Measurements from ENCODE around the gene PRKAG2.

PRKAG2 gene

DNA sequence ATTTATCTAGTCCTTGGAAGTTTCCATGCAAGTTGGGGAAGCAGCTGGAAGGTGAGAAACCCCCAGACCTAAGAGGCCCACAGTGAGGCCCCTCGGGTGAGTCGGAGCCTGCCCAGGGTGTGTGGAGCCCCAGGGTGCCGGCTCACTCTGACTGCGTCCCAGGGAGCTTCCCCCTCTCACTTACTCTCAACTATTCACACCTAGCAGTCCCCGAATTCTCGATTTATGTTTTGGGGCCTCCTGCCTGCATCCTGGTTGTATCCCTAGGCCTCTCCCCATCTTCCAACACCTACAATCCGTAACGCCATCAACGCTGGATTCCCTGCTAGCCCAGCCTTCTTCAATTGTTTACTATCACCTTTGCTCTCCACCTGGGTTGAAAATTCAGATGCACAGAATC is 63.9 kb downstream of the PRKAG2 start:
- no peaks in the 10 kb centered on the region for H3K36me3 ChIP-seq (ENCODE audit: insufficient read depth)
- TF ChIP-seq, protein P1, sequence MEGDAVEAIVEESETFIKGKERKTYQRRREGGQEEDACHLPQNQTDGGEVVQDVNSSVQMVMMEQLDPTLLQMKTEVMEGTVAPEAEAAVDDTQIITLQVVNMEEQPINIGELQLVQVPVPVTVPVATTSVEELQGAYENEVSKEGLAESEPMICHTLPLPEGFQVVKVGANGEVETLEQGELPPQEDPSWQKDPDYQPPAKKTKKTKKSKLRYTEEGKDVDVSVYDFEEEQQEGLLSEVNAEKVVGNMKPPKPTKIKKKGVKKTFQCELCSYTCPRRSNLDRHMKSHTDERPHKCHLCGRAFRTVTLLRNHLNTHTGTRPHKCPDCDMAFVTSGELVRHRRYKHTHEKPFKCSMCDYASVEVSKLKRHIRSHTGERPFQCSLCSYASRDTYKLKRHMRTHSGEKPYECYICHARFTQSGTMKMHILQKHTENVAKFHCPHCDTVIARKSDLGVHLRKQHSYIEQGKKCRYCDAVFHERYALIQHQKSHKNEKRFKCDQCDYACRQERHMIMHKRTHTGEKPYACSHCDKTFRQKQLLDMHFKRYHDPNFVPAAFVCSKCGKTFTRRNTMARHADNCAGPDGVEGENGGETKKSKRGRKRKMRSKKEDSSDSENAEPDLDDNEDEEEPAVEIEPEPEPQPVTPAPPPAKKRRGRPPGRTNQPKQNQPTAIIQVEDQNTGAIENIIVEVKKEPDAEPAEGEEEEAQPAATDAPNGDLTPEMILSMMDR (conservative IDR thresholded peaks at IDR 0.05; ENCODE audit: low read depth, low read length), result no peak
- no peak overlapping the region for H3K4me2 ChIP-seq
- H3K79me2 ChIP-seq (ENCODE audit: insufficient read depth, low read depth), result no peaks in the 10 kb centered on the region
- no peak overlapping the region for H3K9ac ChIP-seq
- no peak overlapping the region for H3K27ac ChIP-seq
- H3K27me3 ChIP-seq (ENCODE audit: insufficient read depth, low read depth), result no peaks in the 10 kb centered on the region
- H2AFZ ChIP-seq (ENCODE audit: low read depth), result no peak overlapping the region
- no peak overlapping the region for H3K4me3 ChIP-seq (IDR thresholded peaks at IDR 0.05; ENCODE audit: insufficient read depth, low read depth, low read length)
- no peaks in the 10 kb centered on the region for H4K20me1 ChIP-seq (ENCODE audit: insufficient read depth)
- no peaks in the 10 kb centered on the region for H3K4me1 ChIP-seq (ENCODE audit: low read depth, poor library complexity, severe bottlenecking)

DNA sequence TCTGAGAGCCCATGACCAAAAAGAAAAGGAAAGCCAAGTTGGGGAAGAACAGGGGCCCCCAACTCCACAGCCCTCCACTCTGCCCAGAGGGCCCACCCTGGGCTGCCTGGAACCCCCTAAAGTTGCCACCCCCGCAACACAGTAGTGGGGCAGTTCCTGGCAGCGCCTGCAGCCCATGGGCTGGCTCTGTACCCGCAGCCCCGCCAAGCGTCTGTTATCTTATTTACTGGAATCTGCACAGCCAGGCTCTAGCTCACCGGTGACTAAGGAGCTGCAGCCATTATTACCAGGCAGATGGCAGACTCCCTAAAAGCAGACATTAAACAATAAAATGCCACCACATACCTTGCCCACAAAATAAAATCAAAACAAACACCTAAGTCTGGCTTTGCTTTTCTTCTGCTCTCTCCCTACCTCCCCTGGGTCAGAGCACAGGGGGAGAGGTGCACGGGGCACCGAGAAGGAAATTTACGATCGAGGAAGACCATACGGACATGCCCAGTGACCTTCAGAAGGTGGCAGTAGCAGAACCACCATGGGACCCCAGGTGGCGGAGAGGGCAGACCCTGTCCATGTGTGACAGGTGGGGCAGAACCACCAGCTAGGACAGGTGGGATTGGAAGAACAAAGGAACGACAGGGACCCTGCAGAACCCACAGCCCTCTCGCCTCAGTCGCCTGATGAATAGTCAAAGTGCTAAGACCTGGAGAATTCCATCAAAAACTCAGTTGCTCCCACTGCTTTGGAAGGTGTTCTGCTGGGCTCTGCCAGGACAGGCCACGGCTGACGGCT is 66.3 kb downstream of the PRKAG2 start:
- TF ChIP-seq, protein P1 (conservative IDR thresholded peaks at IDR 0.05; ENCODE audit: low read depth, low read length), result no peak
- Histone ChIP-seq H3K27ac (no peak overlapping the region), H3K36me3 (ENCODE audit: insufficient read depth) (no peaks in the 10 kb centered on the region), H3K27me3 (ENCODE audit: insufficient read depth, low read depth) (no peaks in the 10 kb centered on the region), H3K4me2 (no peak overlapping the region), H3K4me3 (IDR thresholded peaks at IDR 0.05; ENCODE audit: insufficient read depth, low read depth, low read length) (no peak overlapping the region), H4K20me1 (ENCODE audit: insufficient read depth) (no peaks in the 10 kb centered on the region), H3K4me1 (ENCODE audit: low read depth, poor library complexity, severe bottlenecking) (no peaks in the 10 kb centered on the region), H3K79me2 (ENCODE audit: insufficient read depth, low read depth) (no peaks in the 10 kb centered on the region), H3K9ac (no peak overlapping the region), H2AFZ (ENCODE audit: low read depth) (no peak overlapping the region)

DNA sequence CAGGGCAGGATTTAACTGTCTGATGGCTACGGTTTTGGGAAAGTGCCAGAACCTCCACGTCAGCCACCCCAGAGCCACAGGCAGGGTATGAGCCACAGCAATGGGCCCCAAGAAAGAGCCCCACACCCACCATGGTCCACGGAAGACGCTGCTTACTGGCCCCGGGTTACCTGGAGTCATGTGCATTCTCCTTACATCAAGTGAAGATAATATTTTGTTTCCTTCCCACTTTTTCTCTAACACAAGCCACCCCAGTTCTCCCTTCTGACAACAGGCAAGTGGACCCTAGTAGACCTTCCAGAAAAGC is 67.1 kb downstream of the PRKAG2 start:
- TF ChIP-seq, protein P1 (conservative IDR thresholded peaks at IDR 0.05; ENCODE audit: low read depth, low read length), result no peak

DNA sequence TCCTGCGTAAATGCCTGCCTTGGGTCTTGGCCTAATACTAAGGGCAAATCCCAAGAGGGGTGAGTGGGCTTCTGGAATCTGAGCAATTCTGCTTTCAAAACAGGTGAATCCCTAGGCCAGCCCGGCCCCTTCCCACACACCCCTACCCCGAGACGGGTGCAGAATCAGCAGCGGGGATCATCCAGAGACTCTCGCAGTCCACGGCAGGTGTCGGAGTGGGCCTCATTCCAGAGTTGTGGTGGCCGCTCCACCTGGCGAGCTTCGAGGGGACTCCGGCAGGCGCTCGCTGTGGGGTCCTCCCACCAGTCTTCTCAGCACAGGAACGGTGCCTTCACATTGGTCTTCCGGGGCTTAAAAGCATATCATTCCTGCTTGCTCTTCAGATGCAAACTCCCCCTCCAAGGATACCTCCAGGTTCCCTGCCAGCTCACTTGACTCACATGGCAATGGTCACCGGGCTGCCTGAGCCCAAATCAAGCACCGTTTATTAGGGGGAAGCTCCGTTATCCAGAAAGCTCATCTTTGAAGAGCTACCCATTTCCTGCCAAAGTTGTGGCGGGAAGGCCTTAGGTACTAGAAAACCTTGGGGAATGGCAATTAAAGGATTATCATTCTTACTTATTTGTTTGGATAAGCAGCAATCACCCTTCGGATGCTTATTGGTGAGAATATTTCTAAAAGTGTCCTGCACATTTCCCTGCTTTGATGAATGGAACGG is 67.6 kb downstream of the PRKAG2 start:
- Histone ChIP-seq H3K4me2 (no peak overlapping the region), H3K4me1 (ENCODE audit: low read depth, poor library complexity, severe bottlenecking) (no peaks in the 10 kb centered on the region), H4K20me1 (ENCODE audit: insufficient read depth) (no peaks in the 10 kb centered on the region), H3K79me2 (ENCODE audit: insufficient read depth, low read depth) (no peaks in the 10 kb centered on the region), H3K27me3 (ENCODE audit: insufficient read depth, low read depth) (no peaks in the 10 kb centered on the region), H3K4me3 (IDR thresholded peaks at IDR 0.05; ENCODE audit: insufficient read depth, low read depth, low read length) (no peak overlapping the region), H3K36me3 (ENCODE audit: insufficient read depth) (no peaks in the 10 kb centered on the region), H2AFZ (ENCODE audit: low read depth) (no peak overlapping the region), H3K9ac (no peak overlapping the region), H3K27ac (no peak overlapping the region)
- TF ChIP-seq, protein P1 (conservative IDR thresholded peaks at IDR 0.05; ENCODE audit: low read depth, low read length), result no peak

More for the DNA sequence above, 67.1 kb downstream of the PRKAG2 start:
- no peak overlapping the region for H3K27ac ChIP-seq
- no peak overlapping the region for H2AFZ ChIP-seq (ENCODE audit: low read depth)
- H4K20me1 ChIP-seq (ENCODE audit: insufficient read depth), result no peaks in the 10 kb centered on the region
- no peak overlapping the region for H3K9ac ChIP-seq
- no peaks in the 10 kb centered on the region for H3K79me2 ChIP-seq (ENCODE audit: insufficient read depth, low read depth)
- no peaks in the 10 kb centered on the region for H3K4me1 ChIP-seq (ENCODE audit: low read depth, poor library complexity, severe bottlenecking)
- no peaks in the 10 kb centered on the region for H3K36me3 ChIP-seq (ENCODE audit: insufficient read depth)
- H3K4me3 ChIP-seq (IDR thresholded peaks at IDR 0.05; ENCODE audit: insufficient read depth, low read depth, low read length), result no peak overlapping the region
- H3K27me3 ChIP-seq (ENCODE audit: insufficient read depth, low read depth), result no peaks in the 10 kb centered on the region
- H3K4me2 ChIP-seq, result no peak overlapping the region
